Prostate gland (tissue), 2 donors: ENCODE data around the gene TRIM22. TPM values are rescaled to one million over a fixed set of nuclear protein-coding genes. Genes with fewer than 3 reads are reported as not detected.

Experiments used
- DNase-seq: peaks from one replicate; pipeline ENCODE4 v3.0.0-alpha.2; 2019; ENCODE audit warnings: low spot score
- H3K27ac ChIP-seq, 2 donors: fragments of 200-600 bp; sonication (generic); 2 replicates each; pipeline ENCODE4 v1.5.1; 2017 to 2019
- H3K27me3 ChIP-seq: fragments of 200-600 bp; sonication (generic); replicated peaks from 2 replicates; pipeline ENCODE4 v1.5.1; 2019; ENCODE audit not compliant: insufficient read depth
- H3K36me3 ChIP-seq, 2 donors: fragments of 200-600 bp; sonication (generic); 1 replicate in 1 of 2; 2 replicates in 1 of 2; pipeline versions ENCODE4 v1.5.1 to v1.8.1; 2017 to 2019
- H3K4me1 ChIP-seq: fragments of 200-600 bp; sonication (generic); replicated peaks from 2 replicates; pipeline ENCODE4 v1.5.1; 2019
- H3K4me3 ChIP-seq, 2 donors: fragments of 200-600 bp; sonication (generic); 2 replicates each; pipeline ENCODE4 v1.5.1; 2017 to 2019
- H3K9me3 ChIP-seq: fragments of 200-600 bp; sonication (generic); 2 replicates; pipeline ENCODE4 v1.5.1; 2017
- POLR2A ChIP-seq: fragments of 450-650 bp; IDR thresholded peaks from one replicate; pipeline ENCODE4 v1.6.1; 2016; ENCODE audit warnings: antibody characterized with exemption, mild to moderate bottlenecking
- POLR2AphosphoS5 ChIP-seq: sonication (generic); formaldehyde crosslinking; IDR thresholded peaks from one replicate; pipeline ENCODE4 v1.6.1; 2017; ENCODE audit warnings: antibody characterized with exemption
- WGBS: methylation state at CpG from one replicate; pipeline ENCODE4 v1.1.5; 2018; 5-methylcytosine and 5-hydroxymethylcytosine counted together
- intact Hi-C: fragments of 100-400 bp; cut with DNase I; formaldehyde crosslinking; loops from one replicate; pipeline ENCODE4 v1.14.2; 2022
- total RNA-seq, 2 donors: library from RNA; depleted of rRNA; stranded (reverse); fragments of >200 nt; gene quantifications; one replicate each; pipeline ENCODE4 v1.1.0, GENCODE V29; 2016
- TF ChIP-seq, protein P1 (sequence below), 4 experiments: fragments of 200-600 bp in 2 of 4; fragments of 450-650 bp in 2 of 4; sonication (generic) in 2 of 4; IDR thresholded peaks; 1 replicate in 3 of 4; 2 replicates in 1 of 4; pipeline ENCODE4 v1.5.1; 2016 to 2019; ENCODE audit warnings: antibody characterized with exemption in 4 of 4, mild to moderate bottlenecking in 2 of 4, moderate library complexity in 2 of 4

TRIM22 gene
- total RNA-seq, 2 donors from 2014 or later, result 32.8 to 47.4 TPM

DNA sequence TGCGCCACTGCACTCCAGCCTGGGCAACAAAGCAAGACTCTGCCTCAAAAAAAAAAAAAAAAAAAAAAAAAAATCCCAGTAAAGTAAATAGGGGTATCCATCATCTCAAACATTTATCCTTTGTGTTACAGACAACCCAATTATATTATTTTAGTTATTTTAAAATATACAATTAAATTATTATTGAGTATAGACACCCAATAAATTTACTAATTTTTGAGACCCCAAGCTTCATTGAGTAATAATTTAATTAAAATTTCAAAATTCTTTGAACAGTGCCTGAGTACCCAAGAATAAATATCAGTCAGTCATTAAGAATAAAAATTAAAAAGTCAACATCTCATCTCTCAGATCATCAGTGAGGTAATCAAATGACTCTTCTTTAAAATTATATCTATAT lies 64.4 kb downstream of the TRIM22 start, which contains the start of gene OR52N4:
OR52N4 (plus strand) TSS at position 301 of the 400 bp plus-strand sequence. CDS start 498 bp downstream, outside the sequence.
- intact Hi-C loops, result no loop called here
- 100% methylated on average over 1 of the region's 1 CpG for WGBS
- DNase-seq, result no peak

More for the DNA sequence above, 64.4 kb downstream of the TRIM22 start, which contains the start of gene OR52N4:
- Histone ChIP-seq H3K27me3 (no peaks in the 10 kb centered on the region), H3K27ac (no peak within 1 kb of the TSS), H3K4me3 (no peak within 1 kb of the TSS), H3K4me1 (no peaks in the 10 kb centered on the region), H3K36me3 (no peaks in the 10 kb centered on the region), H3K9me3 (no peaks in the 10 kb centered on the region)
- TF ChIP-seq POLR2AphosphoS5 (no peak), POLR2A (no peak)
- TF ChIP-seq, protein P1, sequence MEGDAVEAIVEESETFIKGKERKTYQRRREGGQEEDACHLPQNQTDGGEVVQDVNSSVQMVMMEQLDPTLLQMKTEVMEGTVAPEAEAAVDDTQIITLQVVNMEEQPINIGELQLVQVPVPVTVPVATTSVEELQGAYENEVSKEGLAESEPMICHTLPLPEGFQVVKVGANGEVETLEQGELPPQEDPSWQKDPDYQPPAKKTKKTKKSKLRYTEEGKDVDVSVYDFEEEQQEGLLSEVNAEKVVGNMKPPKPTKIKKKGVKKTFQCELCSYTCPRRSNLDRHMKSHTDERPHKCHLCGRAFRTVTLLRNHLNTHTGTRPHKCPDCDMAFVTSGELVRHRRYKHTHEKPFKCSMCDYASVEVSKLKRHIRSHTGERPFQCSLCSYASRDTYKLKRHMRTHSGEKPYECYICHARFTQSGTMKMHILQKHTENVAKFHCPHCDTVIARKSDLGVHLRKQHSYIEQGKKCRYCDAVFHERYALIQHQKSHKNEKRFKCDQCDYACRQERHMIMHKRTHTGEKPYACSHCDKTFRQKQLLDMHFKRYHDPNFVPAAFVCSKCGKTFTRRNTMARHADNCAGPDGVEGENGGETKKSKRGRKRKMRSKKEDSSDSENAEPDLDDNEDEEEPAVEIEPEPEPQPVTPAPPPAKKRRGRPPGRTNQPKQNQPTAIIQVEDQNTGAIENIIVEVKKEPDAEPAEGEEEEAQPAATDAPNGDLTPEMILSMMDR (IDR thresholded peaks at IDR 0.05), result no peak

Other genes with a start within 250 kb of the TRIM22 start
- 1 to 10 TPM in 1 of 2 donors, not detected in 1; 1.1 TPM for gene OR51I1, start 248.3 kb upstream of the TRIM22 start, total RNA-seq
- not detected for gene OR51I2, start 240.5 kb upstream of the TRIM22 start, total RNA-seq
- gene OR52D1, start 201.1 kb upstream of the TRIM22 start, total RNA-seq, result not detected
- gene UBQLN3, start 179.8 kb upstream of the TRIM22 start, total RNA-seq, result 10 to 100 TPM in 1 of 2 donors, 1 to 10 TPM in 1; 2.8 to 13.5 TPM
- gene UBQLNL, start 173.1 kb upstream of the TRIM22 start, total RNA-seq, result 1 to 10 TPM in 1 of 2 donors, under 1 TPM in 1; 0.68 to 1.6 TPM
- gene OR52H1, start 141.2 kb upstream of the TRIM22 start, total RNA-seq, result under 1 TPM in 1 of 2 donors, not detected in 1; 0.57 TPM
- gene OR52B6, start 108.9 kb upstream of the TRIM22 start, total RNA-seq, result not detected
- 1 to 10 TPM; 4.8 to 6.3 TPM for gene TRIM6, start 93.2 kb upstream of the TRIM22 start, total RNA-seq
- gene TRIM34, start 64.8 kb upstream of the TRIM22 start, total RNA-seq, result 10 to 100 TPM; 10.3 to 15.5 TPM
- gene TRIM5, start 4.7 kb upstream of the TRIM22 start, total RNA-seq, result 10 to 100 TPM; 17.4 to 36.9 TPM
- gene OR56B1, start 46.7 kb downstream of the TRIM22 start, total RNA-seq, result not detected
- gene OR52N4, start 64.5 kb downstream of the TRIM22 start, total RNA-seq, result not detected
- not detected for gene OR52N5, start 93.6 kb downstream of the TRIM22 start, total RNA-seq
- not detected for gene OR52N1, start 101.5 kb downstream of the TRIM22 start, total RNA-seq
- gene OR52N2, start 119.1 kb downstream of the TRIM22 start, total RNA-seq, result not detected
- not detected for gene OR52E6, start 152.1 kb downstream of the TRIM22 start, total RNA-seq
- gene OR52E8, start 167.9 kb downstream of the TRIM22 start, total RNA-seq, result not detected
- gene OR52E4, start 190.8 kb downstream of the TRIM22 start, total RNA-seq, result not detected
- not detected for gene OR52E5, start 203.4 kb downstream of the TRIM22 start, total RNA-seq